GM19455 (cell line): ENCODE measurements around the gene BEST3.
"Not testable (repeated sequence)": the region's sequence is repeated elsewhere in the genome, so short reads cannot be mapped to it uniquely, and the experiment has no call there.

Source experiments
- ATAC-seq: cut with Tn5 transposase; IDR thresholded peaks from one replicate; pipeline ENCODE4 v1.9.1; 2021; ENCODE audit not compliant: unreplicated experiment

BEST3 gene

DNA sequence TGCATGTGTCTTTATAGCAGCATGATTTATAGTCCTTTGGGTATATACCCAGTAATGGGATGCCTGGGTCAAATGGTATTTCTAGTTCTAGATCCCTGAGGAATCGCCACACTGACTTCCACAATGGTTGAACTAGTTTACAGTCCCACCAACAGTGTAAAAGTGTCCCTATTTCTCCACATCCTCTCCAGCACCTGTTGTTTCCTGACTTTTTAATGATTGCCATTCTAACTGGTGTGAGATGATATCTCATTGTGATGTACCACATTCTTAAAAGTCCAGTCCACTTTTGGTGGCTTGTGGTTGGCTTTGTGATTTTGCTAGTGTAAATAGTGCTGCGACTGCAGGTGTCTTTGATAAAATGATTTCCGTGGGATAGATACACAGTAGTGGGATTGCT is 94.8 kb downstream of the BEST3 start:
- not testable (repeated sequence) for ATAC-seq
